Thoracic aorta (tissue), 2 donors: ENCODE results near the gene CBX5. TPM values are rescaled to one million over a fixed set of nuclear protein-coding genes. Genes with fewer than 3 reads are reported as not detected.

Experiments
- ATAC-seq: fragments of 150-250 bp; one replicate; pipeline ENCODE4 v1.8.0; 2017; ENCODE audit warnings: low read depth; ENCODE audit not compliant: insufficient number of reproducible peaks, low FRiP score
- DNase-seq: peaks from one replicate; pipeline ENCODE4 v3.0.0-alpha.2; 2020; ENCODE audit warnings: low spot score
- H3K27ac ChIP-seq, 2 donors: fragments of 200-600 bp; sonication (generic); 1 replicate in 1 of 2; 2 replicates in 1 of 2; pipeline ENCODE4 v1.5.1; 2016; ENCODE audit warnings: mild to moderate bottlenecking in 2 of 2, moderate library complexity in 2 of 2
- H3K27me3 ChIP-seq: fragments of 200-600 bp; sonication (generic); replicated peaks from 2 replicates; pipeline ENCODE4 v1.6.0; 2016; ENCODE audit warnings: mild to moderate bottlenecking; ENCODE audit not compliant: insufficient read depth
- H3K36me3 ChIP-seq: fragments of 200-600 bp; sonication (generic); one replicate; pipeline ENCODE4 v1.5.1; 2016
- H3K4me1 ChIP-seq, 2 donors: fragments of 200-600 bp; sonication (generic); 1 replicate in 1 of 2; 2 replicates in 1 of 2; pipeline versions ENCODE4 v1.5.1 to v1.6.0; 2016; ENCODE audit warnings: low read depth in 2 of 2, mild to moderate bottlenecking in 1 of 2; ENCODE audit not compliant: control insufficient read depth in 1 of 2
- H3K4me3 ChIP-seq: fragments of 200-600 bp; sonication (generic); 2 replicates; pipeline ENCODE4 v1.5.1; 2016; ENCODE audit warnings: mild to moderate bottlenecking
- H3K9me3 ChIP-seq: fragments of 200-600 bp; sonication (generic); 2 replicates; pipeline ENCODE4 v1.5.1; 2016
- CTCF ChIP-seq: fragments of 200-600 bp; sonication (generic); IDR thresholded peaks from one replicate; pipeline ENCODE4 v1.5.1; 2019; ENCODE audit warnings: antibody characterized with exemption
- total RNA-seq, 2 donors: library from RNA; depleted of rRNA; stranded (reverse); fragments of >200 nt; gene quantifications; one replicate each; pipeline versions ENCODE4 v1.1.0 to v1.2.3, GENCODE V29; 2016

CBX5 gene
- total RNA-seq, 2 donors from 2014 or later, result 37.6 to 52.7 TPM

- no peak overlapping the region for H3K27ac ChIP-seq
- no peak overlapping the region for H3K4me3 ChIP-seq
- H3K9me3 ChIP-seq, result no peaks in the 10 kb centered on the region
- no peaks in the 10 kb centered on the region for H3K27me3 ChIP-seq
- DNase-seq, result no peak
- ATAC-seq, result no peak
- TF ChIP-seq CTCF, result no peak
- peaks cover 0 to 15% of the 10 kb centered on the region in 2 donors for H3K4me1 ChIP-seq
- H3K36me3 ChIP-seq, result no peaks in the 10 kb centered on the region
These were observed 14.5 kb downstream of the CBX5 start for GRCh38 chr12:54265364-54265812.

- Histone ChIP-seq H3K36me3 (no peaks in the 10 kb centered on the region), H3K27ac (no peak overlapping the region), H3K27me3 (no peaks in the 10 kb centered on the region), H3K9me3 (no peaks in the 10 kb centered on the region), H3K4me3 (no peak overlapping the region), H3K4me1 (peaks cover 22 to 43% of the 10 kb centered on the region in 2 donors)
- no peak for TF ChIP-seq CTCF
- ATAC-seq (no peak), DNase-seq (no peak)
These were observed 17.5 kb downstream of the CBX5 start for GRCh38 chr12:54262403-54262925.

- Histone ChIP-seq H3K4me1 (peaks cover 22 to 48% of the 10 kb centered on the region in 2 donors), H3K9me3 (no peaks in the 10 kb centered on the region), H3K36me3 (no peaks in the 10 kb centered on the region), H3K4me3 (no peak overlapping the region), H3K27me3 (no peaks in the 10 kb centered on the region), H3K27ac (no peak overlapping the region)
- DNase-seq, result no peak
- no peak for TF ChIP-seq CTCF
- ATAC-seq, result no peak
These were observed 18.0 kb downstream of the CBX5 start for GRCh38 chr12:54261815-54262402.

- H3K36me3 ChIP-seq, result peaks cover 6% of the 10 kb centered on the region
- peak overlapping the region; percentile 69 to 83 for H3K27ac ChIP-seq
- ATAC-seq (peak; percentile 69), DNase-seq (peak; percentile 47)
- peaks cover 22 to 48% of the 10 kb centered on the region in 2 donors for H3K4me1 ChIP-seq
- peak overlapping the region; percentile 74 for H3K4me3 ChIP-seq
- TF ChIP-seq CTCF, result no peak
- no peaks in the 10 kb centered on the region for H3K27me3 ChIP-seq
- H3K9me3 ChIP-seq, result no peaks in the 10 kb centered on the region
These were observed 20.5 kb downstream of the CBX5 start for GRCh38 chr12:54259194-54260011.

GRCh38 chr12:54258201-54258681 lies 21.7 kb downstream of the CBX5 start:
- Histone ChIP-seq H3K9me3 (no peaks in the 10 kb centered on the region), H3K27ac (peak overlapping the region; percentile 69 to 83), H3K4me1 (peaks cover 22 to 48% of the 10 kb centered on the region in 2 donors), H3K36me3 (peaks cover 6% of the 10 kb centered on the region), H3K27me3 (no peaks in the 10 kb centered on the region), H3K4me3 (peak overlapping the region; percentile 74)
- no peak for TF ChIP-seq CTCF
- no peak for ATAC-seq
- DNase-seq, result no peak
